Stimulated activated CD8-positive, alpha-beta memory T cell treated with anti-CD3 and anti-CD28 coated beads, Interleukin-12 subunit alpha, Interleukin-12 subunit beta, amount 100 ng/mL, for 24 hours (primary cell): Measurements from ENCODE around the gene KCNMB1.

Experiments used
- DNase-seq: peaks from one replicate; pipeline ENCODE4 v3.0.0-alpha.2; 2020; ENCODE audit errors: extremely low read depth

KCNMB1 gene

DNA sequence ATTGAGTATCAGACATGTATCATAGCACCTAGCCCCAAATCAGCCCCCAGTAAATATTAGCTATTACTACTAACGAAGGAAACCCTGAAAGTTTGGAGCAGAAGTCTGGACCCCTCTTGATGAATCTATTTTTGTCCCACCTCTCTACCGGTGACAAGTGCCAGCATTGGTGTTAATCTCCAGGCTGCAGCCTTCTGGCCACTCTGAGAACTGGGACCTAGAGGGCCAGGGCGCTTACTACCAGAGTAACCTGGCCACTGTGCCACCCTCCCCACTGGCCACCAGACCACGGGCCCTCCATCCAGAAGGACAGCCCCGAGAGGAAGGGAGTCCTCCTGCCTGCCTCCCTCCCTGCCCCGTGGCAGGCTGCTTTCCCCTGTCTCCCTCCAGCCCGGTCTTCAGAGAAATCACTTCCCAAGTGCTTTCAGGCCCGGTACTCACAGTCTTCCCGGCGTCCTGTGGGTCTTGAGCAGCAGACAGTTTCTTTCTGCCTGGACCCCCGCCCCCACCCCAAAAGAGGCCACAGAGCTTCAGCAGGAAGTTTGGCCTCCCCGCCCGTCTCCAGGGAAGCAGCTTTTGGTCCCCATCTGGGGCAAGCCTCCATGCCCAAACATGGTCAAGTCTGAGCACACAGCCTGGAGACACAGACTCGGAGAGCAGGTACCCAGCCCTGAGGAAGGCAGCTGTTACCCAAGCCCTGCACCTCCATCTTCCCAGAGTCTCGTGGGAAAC, at the start of gene KCNMB1:
Gene KCNMB1 (minus strand): TSS at position 550 of the 732 bp plus-strand sequence. CDS start 3,920 bp downstream, outside the sequence.
- no peak for DNase-seq

DNA sequence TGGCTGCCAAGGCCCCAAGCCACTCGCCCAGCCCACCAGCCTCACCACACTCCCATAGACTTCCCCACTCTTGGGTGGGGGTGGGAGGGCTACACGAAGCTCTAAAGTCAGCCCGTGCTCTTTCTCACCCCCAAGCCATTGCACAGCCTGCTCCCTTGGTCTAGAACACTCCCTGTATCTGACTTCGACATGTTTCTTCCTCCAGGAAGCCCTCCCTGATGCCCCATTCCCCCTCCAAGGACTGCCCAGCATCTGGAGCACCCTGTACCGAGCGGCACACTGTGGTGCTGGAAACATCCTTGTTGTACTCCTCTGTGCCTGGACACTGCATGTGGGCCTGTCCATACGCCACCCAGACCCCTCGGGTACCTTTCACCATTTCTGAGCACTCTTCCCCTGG, 49.4 kb upstream of the KCNMB1 start:
- no peak for DNase-seq

GRCh38 chr5:170437621-170438375, 48.6 kb upstream of the KCNMB1 start:
- no peak for DNase-seq

DNA sequence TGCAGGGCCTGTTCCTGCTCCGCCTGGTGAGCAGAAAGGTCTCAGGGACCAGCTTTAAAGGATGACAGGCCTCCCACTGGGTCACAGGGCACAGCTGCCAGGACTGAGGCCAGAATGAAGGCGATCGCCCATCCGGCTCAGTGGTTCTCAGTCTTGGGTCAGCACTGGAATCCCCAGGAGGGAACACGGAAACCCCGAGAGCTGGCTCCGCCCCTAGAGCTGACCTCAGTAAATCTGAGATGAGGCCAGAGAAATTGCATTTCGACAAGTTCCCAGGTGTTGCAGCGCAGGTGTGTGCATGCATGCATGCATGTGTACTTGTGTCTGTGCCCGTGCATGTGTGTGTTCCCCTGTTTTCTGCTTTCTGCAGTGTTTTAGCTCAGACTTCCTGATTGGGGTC, 47.2 kb upstream of the KCNMB1 start:
- no peak for DNase-seq

DNA sequence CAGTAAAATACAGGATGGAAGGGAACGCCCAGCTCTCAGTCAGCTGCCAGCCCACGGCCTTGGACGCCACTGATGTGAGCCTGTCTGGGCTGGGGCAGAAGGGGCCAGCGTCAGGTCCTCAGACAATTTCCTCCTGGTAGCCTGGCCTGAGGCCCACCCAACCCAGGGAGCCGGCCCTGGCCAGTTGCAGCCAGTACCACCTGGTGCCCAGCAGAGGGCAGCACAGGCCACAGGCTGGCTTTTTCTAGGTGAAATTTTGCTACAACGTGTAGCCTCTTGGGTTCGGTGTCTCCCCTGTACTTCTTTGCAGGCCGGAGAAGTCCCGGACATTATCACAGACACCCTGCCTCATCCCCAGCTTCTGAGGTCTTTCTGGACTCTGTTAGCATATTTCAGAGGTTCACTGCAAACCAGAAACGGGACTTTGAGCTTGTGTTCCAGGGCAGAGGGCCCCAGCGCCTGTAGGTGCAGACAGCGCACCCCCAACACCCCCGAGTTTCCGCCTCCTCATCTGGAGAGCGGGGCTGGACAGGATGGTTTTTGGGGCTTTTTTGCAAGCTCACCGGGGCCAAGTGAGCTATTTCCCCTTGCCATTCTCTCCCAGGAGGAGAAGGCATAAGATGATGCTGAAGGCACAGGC, 45.9 kb upstream of the KCNMB1 start:
- no peak for DNase-seq

DNA sequence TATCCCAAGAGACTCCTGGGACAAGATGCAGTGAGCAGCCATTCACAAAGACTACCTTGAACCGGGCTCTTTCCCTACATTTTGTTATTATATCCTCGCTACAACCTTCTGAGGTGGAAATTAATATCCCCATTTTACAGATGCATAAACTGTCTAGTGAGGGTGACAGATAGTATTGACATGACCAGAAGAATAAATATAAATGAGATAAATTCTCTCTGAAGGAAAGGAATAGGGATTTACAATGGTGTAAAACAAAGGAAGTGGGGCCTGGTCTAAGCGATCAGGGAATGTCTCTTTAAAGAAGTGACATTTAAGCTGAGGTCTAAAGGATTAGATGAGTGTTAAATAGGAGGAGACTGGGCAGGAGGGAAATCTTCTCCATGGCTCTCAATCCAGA, 43.5 kb upstream of the KCNMB1 start:
- no peak for DNase-seq

DNA sequence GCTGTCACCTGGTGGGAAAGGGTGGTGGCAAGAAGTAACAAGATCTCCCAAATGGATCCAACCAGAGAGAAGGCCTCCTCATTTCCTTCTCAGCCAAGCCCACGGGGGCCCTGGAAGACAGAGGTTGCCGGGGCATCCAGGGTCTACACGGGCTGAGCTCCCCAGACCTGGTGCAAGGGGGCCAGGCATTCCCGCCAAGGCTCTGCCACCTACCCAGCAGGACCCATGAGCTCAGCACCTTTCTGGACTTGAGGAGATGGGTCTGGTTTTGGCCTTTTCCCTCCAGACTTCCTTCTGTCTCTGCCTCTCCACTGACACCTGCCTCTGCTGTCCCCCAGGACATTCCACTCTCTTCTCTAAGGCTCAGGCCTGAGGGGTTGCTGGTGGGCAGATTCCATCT, 42.4 kb upstream of the KCNMB1 start:
- no peak for DNase-seq

DNA sequence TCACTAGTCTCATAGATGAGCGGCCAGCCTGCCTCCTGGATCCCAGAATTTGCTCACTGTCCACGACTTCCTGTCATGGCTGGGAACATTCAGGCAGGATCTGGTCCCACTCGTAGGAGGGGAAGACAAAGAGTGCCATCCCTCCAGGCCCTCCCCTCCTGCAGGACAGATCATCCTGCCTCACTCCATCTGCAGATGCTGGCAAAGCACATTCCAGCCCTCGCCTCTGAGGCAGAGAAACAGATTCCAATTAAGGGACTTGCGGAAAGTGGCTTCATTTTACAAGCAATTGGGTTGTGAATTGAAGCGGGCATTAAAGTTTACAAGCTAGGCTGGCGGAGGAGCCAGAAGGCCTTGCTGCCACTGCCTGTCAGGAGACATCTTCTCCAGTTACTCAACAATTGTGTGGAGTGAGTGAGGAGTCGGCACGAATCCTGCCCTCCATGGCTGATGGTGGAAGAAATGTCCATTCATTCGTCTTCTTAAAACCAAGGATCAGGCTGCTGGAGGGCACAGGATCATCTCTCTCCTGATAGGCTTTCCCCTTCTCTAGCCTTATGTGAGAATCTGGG, 41.8 kb upstream of the KCNMB1 start:
- DNase-seq: no peak

DNA sequence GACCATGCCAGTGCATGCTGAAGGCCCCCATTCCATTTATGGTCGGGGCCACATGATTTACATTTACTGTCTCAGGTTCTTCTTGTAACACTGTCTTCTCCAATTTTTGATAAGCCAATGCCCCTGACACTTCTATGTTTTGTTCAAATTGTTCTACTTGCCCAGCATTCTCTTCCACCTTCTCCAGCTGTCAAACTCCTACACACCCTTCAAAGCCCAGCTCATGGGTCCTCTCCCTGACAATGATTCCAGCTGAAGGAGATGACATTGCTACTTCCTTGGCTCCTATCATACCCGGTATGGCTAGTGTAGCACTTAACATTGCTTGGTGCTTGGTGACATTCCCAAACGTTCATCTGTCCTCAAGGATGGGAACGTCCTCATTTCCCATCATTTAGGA, 41.1 kb upstream of the KCNMB1 start:
- no peak for DNase-seq

- no peak for DNase-seq
These were observed 39.8 kb upstream of the KCNMB1 start for GRCh38 chr5:170429014-170429413.

GRCh38 chr5:170427672-170428236, 38.6 kb upstream of the KCNMB1 start:
- DNase-seq: no peak

- DNase-seq: no peak
These were observed 37.6 kb upstream of the KCNMB1 start for GRCh38 chr5:170426786-170427185.

DNA sequence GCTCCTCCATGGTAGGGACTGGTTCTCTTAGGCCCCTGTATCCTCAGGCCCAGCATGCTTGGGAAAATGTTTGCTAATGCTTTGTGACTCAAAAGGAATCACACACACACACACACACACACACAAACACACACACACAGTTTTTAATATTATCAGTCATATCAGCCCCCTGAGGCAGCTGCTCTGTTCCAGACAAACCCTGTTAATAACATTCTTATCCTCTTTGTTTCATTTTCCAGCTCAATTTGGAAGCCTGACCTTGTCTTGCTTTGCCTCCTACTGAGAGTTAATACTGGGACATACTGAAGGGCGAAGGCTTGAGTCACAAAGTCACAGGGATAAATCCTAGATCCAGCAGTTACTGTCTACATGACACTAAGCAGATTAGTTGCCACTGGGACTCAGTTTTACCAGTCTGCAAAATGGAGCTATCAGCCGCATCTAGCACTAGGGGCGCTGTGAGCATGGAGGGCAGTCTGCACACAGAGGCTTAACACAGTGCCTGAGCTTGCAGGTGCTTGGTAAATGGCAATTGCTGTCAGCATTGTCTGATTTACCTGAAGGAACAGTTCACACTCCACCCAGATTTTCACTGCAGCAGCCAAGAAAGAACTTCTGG, 37.1 kb upstream of the KCNMB1 start:
- DNase-seq: no peak

DNA sequence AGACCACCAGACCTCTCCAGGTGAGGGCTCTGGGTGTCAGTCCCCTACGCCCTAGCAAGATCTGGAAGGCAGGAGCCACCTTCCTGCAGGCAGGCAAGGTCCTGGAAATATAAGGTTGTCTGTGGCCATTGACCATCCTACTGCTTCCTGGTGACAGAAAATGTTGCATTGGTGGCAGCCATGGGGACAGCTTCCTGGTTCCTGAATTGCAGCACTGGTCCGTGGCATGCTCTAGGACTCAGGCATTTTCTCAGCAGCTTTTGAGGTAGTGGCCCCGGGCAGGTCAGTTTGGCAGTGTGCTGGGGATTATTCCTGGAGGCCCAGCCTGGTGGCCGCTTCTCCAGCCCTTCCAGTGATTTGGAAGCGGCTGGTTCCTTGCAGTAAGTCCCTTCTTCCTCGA, 36.6 kb upstream of the KCNMB1 start:
- DNase-seq: no peak

DNA sequence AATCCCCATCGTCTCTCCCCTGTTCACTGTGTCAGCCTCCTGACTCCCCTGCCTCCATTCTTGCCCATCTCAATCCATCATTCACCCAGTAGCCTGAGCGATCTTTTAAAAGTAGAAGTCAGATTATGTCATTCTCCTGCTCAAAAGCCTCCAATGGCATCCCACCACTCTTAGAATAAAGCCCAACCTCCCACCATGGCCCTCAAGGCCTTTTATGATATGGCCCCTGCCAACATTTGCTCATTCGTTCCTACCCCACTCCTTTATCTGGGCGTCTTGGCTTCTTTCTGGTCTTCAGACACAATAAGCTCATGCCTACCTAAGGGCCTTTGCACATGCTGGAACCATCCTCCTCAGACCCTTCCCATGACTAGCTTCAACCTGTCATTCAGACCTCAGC, 35.5 kb upstream of the KCNMB1 start:
- no peak for DNase-seq

GRCh38 chr5:170423692-170424091, 34.5 kb upstream of the KCNMB1 start:
- no peak for DNase-seq

GRCh38 chr5:170421826-170422225, 32.7 kb upstream of the KCNMB1 start:
- DNase-seq: no peak

DNA sequence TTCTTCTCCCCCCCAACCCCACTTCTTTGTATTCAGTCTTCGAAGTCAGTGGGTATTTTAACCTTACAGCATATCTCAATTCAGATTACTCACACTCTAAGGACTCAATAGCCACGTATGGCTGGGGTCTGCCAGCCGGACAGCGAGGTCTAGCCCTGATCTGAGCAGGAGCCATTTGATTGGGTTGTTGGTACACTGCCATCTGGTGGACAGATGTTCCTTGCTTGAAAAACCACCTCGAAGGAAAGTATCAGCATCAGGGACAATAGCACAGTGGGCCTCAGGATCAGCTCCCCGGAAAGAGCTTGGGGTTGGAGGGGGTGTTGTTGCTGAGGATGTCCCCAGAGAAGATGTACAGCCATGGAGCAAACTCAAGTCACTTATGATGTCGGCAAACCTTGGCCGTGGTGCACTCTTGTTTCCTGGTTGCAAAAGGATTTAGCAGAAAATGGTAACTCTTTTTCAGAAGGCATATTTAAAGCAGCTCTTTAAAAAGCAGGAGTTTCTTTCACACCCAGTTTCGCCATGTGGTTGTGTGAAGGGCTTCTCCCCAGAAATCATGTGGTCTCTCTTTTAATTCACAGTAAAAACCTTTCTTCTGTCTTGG, 31.7 kb upstream of the KCNMB1 start:
- DNase-seq: no peak

- no peak for DNase-seq
These were observed 30.5 kb upstream of the KCNMB1 start for GRCh38 chr5:170419643-170420042.

DNA sequence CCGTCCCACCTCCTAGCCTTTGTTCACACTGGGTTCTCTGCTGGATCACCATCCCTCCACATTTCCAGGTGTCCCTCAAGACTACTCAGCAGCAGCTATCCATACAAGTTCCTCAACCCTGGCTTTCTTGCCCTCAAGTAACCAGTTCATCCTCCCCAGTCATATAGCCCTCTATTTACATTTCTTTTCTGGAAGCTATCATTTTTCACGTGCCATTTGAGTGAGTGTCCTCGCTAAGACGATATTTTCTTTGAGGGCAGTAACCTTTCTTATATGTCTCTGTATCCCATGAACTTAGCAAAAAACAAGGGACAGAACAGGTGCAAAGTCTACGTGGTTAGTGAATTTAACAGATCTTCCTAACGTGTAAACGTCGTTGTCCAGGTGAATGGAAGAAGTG, 29.6 kb upstream of the KCNMB1 start:
- no peak for DNase-seq

GRCh38 chr5:170416526-170416925, 27.4 kb upstream of the KCNMB1 start:
- DNase-seq: no peak
